Panc1 (cell line): ENCODE data around the gene HNF1A.

Experiments
- POLR2AphosphoS5 ChIP-seq: IDR thresholded peaks from 2 replicates; pipeline ENCODE4 v1.6.1; 2012; ENCODE audit warnings: mild to moderate bottlenecking, low read depth, low read length, moderate library complexity
- TF ChIP-seq, protein P1 (sequence below): fragments of 450-650 bp; IDR thresholded peaks from 2 replicates; pipeline ENCODE4 v1.5.1; 2017; ENCODE audit warnings: mild to moderate bottlenecking
- TF ChIP-seq, protein P2 (sequence below), 2 experiments: IDR thresholded peaks; 2 replicates each; pipeline ENCODE4 v1.6.1; 2011 to 2012; ENCODE audit warnings: low read depth in 2 of 2, control low read depth in 1 of 2, low read length in 1 of 2, mild to moderate bottlenecking in 1 of 2, moderate library complexity in 1 of 2; ENCODE audit not compliant: insufficient read depth in 1 of 2

DNA sequence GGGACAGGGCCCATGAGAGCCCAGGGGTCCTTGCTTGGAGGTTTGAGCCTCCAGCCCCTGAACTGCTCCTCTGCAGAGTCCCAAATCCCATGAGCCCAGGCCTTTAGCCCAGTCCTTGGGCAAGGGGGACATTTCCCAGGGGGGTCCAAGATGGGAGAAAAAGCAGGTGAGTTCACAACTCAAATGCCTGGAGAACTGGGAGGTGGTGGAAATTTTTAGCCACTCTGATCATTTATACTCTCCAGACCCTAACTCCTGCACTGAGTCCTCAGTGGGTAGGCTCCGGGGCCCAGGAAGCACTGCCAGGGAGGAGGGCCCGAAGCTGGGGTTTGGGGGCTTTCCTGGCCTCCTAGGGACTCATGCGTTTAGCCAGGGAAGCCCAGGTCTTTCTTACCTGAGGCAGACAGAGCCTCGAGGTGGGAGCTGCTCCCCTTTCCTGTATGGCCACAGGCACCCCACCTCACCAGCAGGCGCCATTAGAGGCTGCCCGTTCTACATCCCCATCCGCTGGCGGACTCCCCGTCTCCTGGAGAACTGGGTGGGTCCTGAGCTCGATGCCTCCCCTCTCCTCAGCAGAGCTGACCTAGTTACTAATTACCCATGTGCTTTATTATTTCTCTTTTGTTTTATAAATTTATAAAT lies 998 bp downstream of the HNF1A start:
- TF ChIP-seq, protein P1, sequence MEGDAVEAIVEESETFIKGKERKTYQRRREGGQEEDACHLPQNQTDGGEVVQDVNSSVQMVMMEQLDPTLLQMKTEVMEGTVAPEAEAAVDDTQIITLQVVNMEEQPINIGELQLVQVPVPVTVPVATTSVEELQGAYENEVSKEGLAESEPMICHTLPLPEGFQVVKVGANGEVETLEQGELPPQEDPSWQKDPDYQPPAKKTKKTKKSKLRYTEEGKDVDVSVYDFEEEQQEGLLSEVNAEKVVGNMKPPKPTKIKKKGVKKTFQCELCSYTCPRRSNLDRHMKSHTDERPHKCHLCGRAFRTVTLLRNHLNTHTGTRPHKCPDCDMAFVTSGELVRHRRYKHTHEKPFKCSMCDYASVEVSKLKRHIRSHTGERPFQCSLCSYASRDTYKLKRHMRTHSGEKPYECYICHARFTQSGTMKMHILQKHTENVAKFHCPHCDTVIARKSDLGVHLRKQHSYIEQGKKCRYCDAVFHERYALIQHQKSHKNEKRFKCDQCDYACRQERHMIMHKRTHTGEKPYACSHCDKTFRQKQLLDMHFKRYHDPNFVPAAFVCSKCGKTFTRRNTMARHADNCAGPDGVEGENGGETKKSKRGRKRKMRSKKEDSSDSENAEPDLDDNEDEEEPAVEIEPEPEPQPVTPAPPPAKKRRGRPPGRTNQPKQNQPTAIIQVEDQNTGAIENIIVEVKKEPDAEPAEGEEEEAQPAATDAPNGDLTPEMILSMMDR: no peak
- no peak for TF ChIP-seq POLR2AphosphoS5
- TF ChIP-seq, protein P2, sequence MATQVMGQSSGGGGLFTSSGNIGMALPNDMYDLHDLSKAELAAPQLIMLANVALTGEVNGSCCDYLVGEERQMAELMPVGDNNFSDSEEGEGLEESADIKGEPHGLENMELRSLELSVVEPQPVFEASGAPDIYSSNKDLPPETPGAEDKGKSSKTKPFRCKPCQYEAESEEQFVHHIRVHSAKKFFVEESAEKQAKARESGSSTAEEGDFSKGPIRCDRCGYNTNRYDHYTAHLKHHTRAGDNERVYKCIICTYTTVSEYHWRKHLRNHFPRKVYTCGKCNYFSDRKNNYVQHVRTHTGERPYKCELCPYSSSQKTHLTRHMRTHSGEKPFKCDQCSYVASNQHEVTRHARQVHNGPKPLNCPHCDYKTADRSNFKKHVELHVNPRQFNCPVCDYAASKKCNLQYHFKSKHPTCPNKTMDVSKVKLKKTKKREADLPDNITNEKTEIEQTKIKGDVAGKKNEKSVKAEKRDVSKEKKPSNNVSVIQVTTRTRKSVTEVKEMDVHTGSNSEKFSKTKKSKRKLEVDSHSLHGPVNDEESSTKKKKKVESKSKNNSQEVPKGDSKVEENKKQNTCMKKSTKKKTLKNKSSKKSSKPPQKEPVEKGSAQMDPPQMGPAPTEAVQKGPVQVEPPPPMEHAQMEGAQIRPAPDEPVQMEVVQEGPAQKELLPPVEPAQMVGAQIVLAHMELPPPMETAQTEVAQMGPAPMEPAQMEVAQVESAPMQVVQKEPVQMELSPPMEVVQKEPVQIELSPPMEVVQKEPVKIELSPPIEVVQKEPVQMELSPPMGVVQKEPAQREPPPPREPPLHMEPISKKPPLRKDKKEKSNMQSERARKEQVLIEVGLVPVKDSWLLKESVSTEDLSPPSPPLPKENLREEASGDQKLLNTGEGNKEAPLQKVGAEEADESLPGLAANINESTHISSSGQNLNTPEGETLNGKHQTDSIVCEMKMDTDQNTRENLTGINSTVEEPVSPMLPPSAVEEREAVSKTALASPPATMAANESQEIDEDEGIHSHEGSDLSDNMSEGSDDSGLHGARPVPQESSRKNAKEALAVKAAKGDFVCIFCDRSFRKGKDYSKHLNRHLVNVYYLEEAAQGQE (IDR thresholded peaks at IDR 0.05; ENCODE audit: insufficient read depth in 1 of 2, low read depth in 2 of 2, low read length in 1 of 2): no peak
